Uterus (tissue), 4 donors: ENCODE data around the gene ISL2. TPM values are rescaled to one million over a fixed set of nuclear protein-coding genes. Genes with fewer than 3 reads are reported as not detected.
A peak's percentile ranks its signal among the peaks of the same experiment; 100 is the strongest.
"Not testable (repeated sequence)": the region's sequence is repeated elsewhere in the genome, so short reads cannot be mapped to it uniquely, and the experiment has no call there.

Experiments used
- DNase-seq, 2 donors: peaks; one replicate each; pipeline ENCODE4 v3.0.0-alpha.2; 2019 to 2020
- H3K27ac ChIP-seq, 2 donors: fragments of 200-600 bp; sonication (generic); 1 replicate in 1 of 2; 2 replicates in 1 of 2; pipeline ENCODE4 v1.5.1; 2016 to 2018
- H3K27me3 ChIP-seq, 2 donors: fragments of 200-600 bp; sonication (generic); one replicate each; pipeline ENCODE4 v1.5.1; 2018 to 2019; ENCODE audit warnings: control low read depth in 1 of 2
- H3K36me3 ChIP-seq, 2 donors: fragments of 200-600 bp; sonication (generic); one replicate each; pipeline ENCODE4 v1.5.1; 2019; ENCODE audit warnings: control low read depth in 1 of 2
- H3K4me1 ChIP-seq, 2 donors: fragments of 200-600 bp; sonication (generic); one replicate each; pipeline ENCODE4 v1.5.1; 2018 to 2019; ENCODE audit warnings: control low read depth in 1 of 2
- H3K4me3 ChIP-seq, 2 donors: fragments of 200-600 bp; sonication (generic); 1 replicate in 1 of 2; 2 replicates in 1 of 2; pipeline ENCODE4 v1.5.1; 2018 to 2019; ENCODE audit warnings: mild to moderate bottlenecking in 1 of 2
- H3K9me3 ChIP-seq, 2 donors: fragments of 200-600 bp; sonication (generic); one replicate each; pipeline ENCODE4 v1.5.1; 2019; ENCODE audit warnings: control low read depth in 1 of 2
- CTCF ChIP-seq, 4 experiments: fragments of 200-600 bp in 2 of 4; fragments of 450-650 bp in 2 of 4; sonication (generic) in 2 of 4; IDR thresholded peaks; one replicate each; pipeline ENCODE4 v1.5.1; 2016 to 2019; ENCODE audit warnings: antibody characterized with exemption in 4 of 4, mild to moderate bottlenecking in 2 of 4, moderate library complexity in 1 of 4
- POLR2A ChIP-seq, 2 donors: fragments of 450-650 bp; IDR thresholded peaks; one replicate each; pipeline ENCODE4 v1.6.1; 2016; ENCODE audit warnings: antibody characterized with exemption in 2 of 2, mild to moderate bottlenecking in 1 of 2, moderate library complexity in 1 of 2
- intact Hi-C: fragments of 100-400 bp; cut with DNase I; formaldehyde crosslinking; loops from one replicate; pipeline ENCODE4 v1.15.1; 2023; ENCODE audit warnings: low total_unique reads
- total RNA-seq, 4 donors: library from RNA; depleted of rRNA in 3 of 4; stranded (reverse); fragments of >200 nt in 3 of 4; gene quantifications; one replicate each; pipeline versions ENCODE4 v1.1.0 to v1.2.4, GENCODE V29; 2014 to 2023
- donor health status: DM: yes; HTN: yes; CAD: no.

ISL2 gene
- total RNA-seq, 4 donors from 2014 or later = 0.48 TPM; not detected in 3

- no peaks in the 10 kb centered on the region for H3K9me3 ChIP-seq
- intact Hi-C loops = no loop called here
- TF ChIP-seq CTCF (IDR thresholded peaks at IDR 0.05) = no peak
- TF ChIP-seq POLR2A (IDR thresholded peaks at IDR 0.05) = peak; percentile 75 to 91
- H3K27ac ChIP-seq = peak within 1 kb of the TSS; percentile 76 to 79
- no peaks in the 10 kb centered on the region for H3K4me1 ChIP-seq
- no peaks in the 10 kb centered on the region for H3K36me3 ChIP-seq
- peak; percentile 95 for DNase-seq
- H3K4me3 ChIP-seq = peak within 1 kb of the TSS; percentile 71
- no peaks in the 10 kb centered on the region for H3K27me3 ChIP-seq
Observed at GRCh38 chr15:76311100-76311953, 25.2 kb upstream of the ISL2 start, which contains the start of gene ETFA. ETFA (minus strand) TSS chr15:76311469; CDS start chr15:76311388, 81 bp downstream.

GRCh38 chr15:76312540-76313174 lies 23.9 kb upstream of the ISL2 start:
- intact Hi-C loops = no loop called here
- Histone ChIP-seq H3K27ac (no peak overlapping the region), H3K4me3 (no peak overlapping the region), H3K9me3 (no peaks in the 10 kb centered on the region), H3K4me1 (no peaks in the 10 kb centered on the region), H3K36me3 (no peaks in the 10 kb centered on the region), H3K27me3 (no peaks in the 10 kb centered on the region)
- no peak for TF ChIP-seq CTCF (IDR thresholded peaks at IDR 0.05)
- TF ChIP-seq POLR2A (IDR thresholded peaks at IDR 0.05) = no peak
- no peak for DNase-seq

- DNase-seq, H3K9me3 ChIP-seq, H3K4me3 ChIP-seq, H3K4me1 ChIP-seq, H3K27me3 ChIP-seq, intact Hi-C loops, H3K36me3 ChIP-seq, H3K27ac ChIP-seq: not testable (repeated sequence)
Observed at GRCh38 chr15:76313175-76313567, 23.4 kb upstream of the ISL2 start.

GRCh38 chr15:76313731-76314130 lies 22.8 kb upstream of the ISL2 start:
- no peak for TF ChIP-seq POLR2A (IDR thresholded peaks at IDR 0.05)
- no peak for TF ChIP-seq CTCF (IDR thresholded peaks at IDR 0.05)
- Histone ChIP-seq H3K9me3 (no peaks in the 10 kb centered on the region), H3K4me1 (no peaks in the 10 kb centered on the region), H3K27ac (no peak overlapping the region), H3K36me3 (no peaks in the 10 kb centered on the region), H3K4me3 (no peak overlapping the region), H3K27me3 (no peaks in the 10 kb centered on the region)
- no peak for DNase-seq
- intact Hi-C loops = no loop called here

GRCh38 chr15:76320012-76320411 lies 16.6 kb upstream of the ISL2 start:
- no peak overlapping the region for H3K4me3 ChIP-seq
- no peaks in the 10 kb centered on the region for H3K36me3 ChIP-seq
- H3K9me3 ChIP-seq = no peaks in the 10 kb centered on the region
- DNase-seq = no peak
- intact Hi-C loops = no loop called here
- H3K27ac ChIP-seq = no peak overlapping the region
- H3K27me3 ChIP-seq = peaks cover 0 to 6% of the 10 kb centered on the region in 2 donors
- TF ChIP-seq CTCF (IDR thresholded peaks at IDR 0.05) (no peak), POLR2A (IDR thresholded peaks at IDR 0.05) (no peak)
- no peaks in the 10 kb centered on the region for H3K4me1 ChIP-seq
